ENCODE results near the gene ZNF783. TPM values are rescaled to one million over a fixed set of nuclear protein-coding genes. Genes with fewer than 3 reads are reported as not detected.
A peak's percentile ranks its signal among the peaks of the same experiment; 100 is the strongest.

Gene ZNF783
- total RNA-seq, 2 donors from 2014 or later = 10.6 to 10.8 TPM

DNA sequence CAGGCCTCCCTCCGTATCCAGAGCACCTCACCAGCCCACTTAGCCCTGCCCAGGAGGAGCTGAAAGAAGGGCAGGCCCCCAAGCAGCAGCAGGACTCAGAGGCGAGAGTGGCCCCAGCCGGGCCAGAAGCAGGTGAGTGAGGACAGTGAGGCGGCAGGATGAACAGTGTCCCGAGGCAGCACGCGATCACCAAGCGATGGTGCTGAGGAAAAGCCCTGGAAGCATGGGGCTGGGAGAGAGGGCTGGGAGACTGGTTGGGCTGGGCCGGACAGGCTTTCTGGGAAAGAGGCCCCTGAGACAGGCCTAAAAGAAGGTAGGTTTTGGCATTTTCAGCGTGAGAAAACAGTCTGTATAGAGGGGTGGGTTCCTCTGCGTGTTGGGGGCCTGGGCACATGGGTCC is 16.4 kb downstream of the ZNF783 start:
- no peak for ATAC-seq
- intact Hi-C loops (cut with DNase I, micrococcal nuclease) = no loop called here
- no peak for DNase-seq

DNA sequence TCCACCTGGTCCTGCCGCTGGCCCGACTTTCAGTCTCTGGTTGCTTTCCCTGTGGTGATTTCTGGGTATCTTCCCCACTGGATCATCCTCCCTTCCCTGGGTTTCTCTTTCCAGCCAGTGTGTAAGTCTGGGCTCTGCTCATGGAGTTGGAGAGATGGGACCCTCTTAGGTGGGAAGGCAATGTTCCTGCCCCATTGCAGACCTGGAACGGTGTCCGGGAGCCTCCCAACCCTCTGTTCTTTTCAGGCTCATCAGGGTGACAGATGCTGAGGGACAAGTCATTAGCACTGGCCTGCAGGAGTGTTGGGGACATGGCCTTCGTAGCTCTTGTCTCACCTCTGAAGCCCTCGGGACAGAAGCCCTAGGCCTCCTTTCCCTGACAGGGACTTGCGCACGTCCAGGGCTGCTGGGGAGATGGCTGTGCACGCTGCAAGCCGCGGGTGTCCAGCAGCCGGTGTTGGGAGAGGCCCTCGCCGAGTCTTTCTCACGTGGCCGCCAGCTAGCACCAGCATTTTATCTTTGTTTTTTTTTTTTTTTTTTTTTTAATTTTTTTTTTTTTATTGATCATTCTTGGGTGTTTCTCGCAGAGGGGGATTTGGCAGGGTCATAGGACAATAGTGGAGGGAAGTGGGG is 17.2 kb downstream of the ZNF783 start:
- DNase-seq (no peak), ATAC-seq (no peak)
- intact Hi-C loops (cut with DNase I, micrococcal nuclease) = no loop called here

DNA sequence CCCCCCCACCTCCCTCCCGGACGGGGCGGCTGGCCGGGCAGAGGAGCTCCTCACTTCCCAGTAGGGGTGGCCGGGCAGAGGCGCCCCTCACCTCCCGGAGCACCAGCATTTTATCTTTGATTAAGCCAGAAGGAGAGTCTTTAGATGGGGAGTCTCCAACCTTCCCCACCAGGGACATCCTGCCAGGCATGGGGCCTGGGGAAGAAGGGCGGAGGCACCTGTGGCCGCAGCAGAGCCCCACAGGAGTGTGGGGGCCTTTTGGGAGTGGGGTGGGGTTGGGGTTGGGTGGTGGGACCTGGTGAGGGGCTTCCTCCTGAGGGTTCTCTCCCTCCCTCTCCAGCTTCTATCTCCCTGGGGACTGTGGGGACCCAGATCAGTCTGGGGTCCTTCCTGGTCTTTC is 18.2 kb downstream of the ZNF783 start:
- intact Hi-C loops (cut with DNase I, micrococcal nuclease) = no loop called here
- DNase-seq = no peak
- ATAC-seq = no peak

DNA sequence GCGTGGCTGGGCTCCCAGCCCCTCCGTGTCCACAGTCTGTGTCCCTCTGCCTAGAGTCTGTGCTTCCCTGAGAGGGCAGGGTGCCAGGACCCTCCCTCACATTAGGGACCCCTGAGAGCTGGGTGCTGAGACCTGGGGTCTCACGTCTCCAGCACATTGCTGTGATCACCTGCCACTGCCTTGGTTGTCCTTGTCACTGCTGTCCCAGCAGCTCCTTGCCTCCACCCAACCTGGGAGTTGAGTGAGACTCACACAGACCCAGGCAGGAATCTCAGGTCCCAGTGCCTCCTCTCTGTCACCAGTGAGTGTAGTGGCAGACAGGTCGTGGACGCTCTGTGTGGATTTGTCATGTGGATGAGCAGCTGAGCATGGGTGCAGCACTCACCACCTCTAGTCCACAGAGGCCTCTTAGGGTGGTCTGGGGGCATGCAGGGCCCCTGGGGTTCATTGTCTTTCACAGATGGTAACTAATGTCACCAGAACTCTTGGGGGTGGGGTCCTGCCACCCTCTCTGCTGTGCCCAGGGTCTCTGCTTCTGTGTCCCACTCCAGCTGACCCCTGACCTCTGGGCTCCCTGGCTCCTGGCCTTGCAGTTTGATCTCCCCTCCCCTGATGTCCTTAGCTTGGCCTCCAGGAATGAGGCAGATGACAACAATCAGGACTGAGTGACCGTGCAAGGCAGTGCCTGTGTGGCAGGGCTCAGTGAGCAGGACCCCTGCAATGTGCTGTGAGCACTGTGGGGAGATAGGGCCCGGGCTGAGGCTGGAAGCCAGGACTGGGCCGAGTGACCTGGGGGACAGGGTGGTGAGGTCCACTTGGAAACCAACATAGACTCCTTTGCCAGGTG is 18.9 kb downstream of the ZNF783 start:
- ATAC-seq = no peak
- intact Hi-C loops (cut with DNase I, micrococcal nuclease) = no loop called here
- DNase-seq = no peak

DNA sequence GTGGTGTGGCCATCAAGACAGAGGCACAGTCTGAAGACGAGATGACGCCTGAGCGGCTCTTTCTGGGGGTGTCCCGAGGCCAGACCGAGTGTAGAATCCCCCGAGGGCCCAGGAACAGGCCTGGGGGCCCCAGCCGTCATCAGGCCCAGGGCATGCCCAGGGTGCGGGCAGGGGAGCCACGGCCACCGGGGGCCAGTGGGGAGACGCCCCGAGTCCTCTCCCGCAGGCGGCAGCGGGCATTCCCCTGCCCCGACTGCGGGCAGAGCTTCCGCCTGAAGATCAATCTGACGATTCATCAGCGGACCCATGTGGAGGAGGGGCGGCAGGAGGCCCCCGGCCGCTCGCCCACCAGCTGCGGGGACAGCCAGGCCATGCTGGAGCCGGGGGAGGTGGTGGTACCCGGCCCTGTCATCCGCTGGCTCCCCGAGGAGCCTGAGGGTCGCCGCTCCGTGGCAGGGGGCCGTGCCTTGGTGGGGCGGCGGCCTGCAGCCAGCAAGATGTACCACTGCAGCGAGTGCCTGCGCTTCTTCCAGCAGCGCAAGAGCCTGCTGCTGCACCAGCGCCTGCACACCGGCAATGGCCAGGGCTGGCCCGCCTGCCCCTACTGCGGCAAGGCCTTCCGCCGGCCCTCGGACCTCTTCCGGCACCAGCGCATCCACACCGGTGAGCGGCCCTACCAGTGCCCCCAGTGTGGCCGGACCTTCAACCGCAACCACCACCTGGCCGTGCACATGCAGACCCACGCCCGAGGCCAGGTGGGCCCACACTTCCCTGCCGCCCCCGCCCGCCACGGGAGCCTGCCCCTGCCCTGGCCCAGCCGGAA is 19.7 kb downstream of the ZNF783 start:
- DNase-seq (no peak), ATAC-seq (no peak)
- intact Hi-C loops (cut with DNase I, micrococcal nuclease) = no loop called here

DNA sequence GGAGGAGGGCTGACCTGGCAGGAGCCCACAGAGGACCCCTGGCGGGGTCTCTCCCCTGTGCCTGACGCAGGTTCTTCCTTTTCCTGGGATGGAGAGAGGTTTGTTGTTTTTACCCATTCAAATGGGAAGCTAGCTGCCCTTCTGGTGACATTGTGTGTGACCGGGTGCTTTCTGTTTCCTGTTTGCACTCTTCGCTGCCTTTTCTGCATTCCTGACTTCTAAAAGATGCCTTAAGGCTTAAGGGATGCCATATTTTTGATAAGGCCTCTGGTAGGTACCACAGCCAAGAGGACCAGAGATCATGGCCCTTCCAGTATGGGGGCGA is 20.3 kb downstream of the ZNF783 start:
- DNase-seq (no peak), ATAC-seq (no peak)
- intact Hi-C loops (cut with DNase I, micrococcal nuclease) = no loop called here

DNA sequence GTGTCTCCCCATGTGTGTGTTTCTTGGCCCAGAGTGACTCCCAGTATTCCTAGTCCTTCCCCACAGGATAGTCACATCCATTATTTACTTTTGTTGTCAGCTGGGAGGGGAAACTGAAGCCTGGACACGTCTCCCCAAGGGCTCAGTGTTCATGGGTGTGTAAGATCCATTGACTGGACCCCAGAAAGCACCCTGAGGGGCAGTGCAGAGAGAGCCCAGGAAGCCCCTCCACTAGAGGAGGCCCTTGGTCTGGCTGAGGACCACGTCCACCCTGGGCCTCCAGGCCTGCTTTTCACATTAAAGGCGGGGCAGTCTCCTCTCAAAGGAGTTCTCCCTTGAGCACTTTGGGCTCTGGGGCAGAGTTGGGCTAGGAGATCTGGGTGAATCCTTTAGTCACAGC is 21.3 kb downstream of the ZNF783 start:
- DNase-seq = no peak
- no peak for ATAC-seq
- intact Hi-C loops (cut with DNase I, micrococcal nuclease) = no loop called here

DNA sequence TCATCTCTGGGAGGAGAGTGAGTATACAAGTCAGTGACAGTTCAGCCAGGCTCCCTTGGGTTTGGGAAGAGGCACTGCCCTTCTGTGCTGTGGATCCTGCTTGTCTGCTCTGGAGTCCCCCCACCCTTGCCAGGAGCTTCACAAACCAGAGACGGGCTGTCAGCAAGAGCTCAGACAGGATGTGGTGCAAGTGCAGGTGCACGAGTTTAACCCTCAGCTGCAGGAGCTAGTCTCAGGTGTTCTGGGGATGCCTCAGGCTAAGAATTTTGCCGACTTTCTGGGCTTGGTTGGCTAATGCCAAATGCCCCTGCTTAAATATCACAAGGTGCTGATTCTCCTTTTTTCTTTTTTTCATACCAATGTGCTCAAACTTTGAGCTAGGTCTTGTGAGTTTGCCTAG is 22.3 kb downstream of the ZNF783 start:
- peak in 1 of 2 donors; percentile 22 for DNase-seq
- ATAC-seq = no peak
- intact Hi-C loops (cut with DNase I, micrococcal nuclease) = no loop called here

DNA sequence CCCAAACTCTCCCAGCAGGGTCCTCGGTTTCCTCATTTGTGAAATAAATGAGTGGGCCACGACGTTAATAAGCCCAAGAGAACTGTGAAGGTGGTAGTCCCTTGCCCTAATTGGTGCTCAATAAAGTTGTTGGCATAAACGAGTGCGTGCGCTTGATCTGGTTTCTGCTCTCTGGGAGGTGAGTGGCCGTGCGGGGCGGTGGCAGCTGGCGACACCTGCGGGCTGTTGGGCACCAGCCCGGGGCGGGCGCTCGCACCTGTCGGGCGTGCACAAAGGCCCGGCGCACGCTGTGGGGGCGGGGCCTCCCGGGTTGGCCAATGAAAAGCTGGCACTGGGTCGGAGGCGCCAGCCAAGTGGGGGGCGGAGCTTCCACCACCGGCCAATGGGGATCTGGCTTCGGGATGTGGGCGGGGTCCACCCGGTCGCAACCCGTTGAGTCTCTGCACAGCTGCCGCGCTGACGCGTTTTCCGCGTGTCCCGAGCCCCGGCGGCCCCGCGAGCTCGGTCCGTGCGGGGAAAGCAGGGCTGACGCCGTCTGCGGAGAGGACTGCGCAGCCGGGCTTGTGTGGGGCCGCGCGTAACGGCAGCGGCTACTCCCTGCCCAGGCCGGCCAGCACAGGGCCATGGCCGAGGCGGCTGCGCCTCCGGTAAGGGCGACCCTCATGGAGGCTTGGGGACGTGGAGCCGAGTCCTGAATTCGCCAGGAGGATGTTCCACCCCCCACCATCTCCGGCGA is 23.0 kb downstream of the ZNF783 start:
- ATAC-seq = peak; percentile 98
- intact Hi-C loops (cut with DNase I, micrococcal nuclease) = no loop called here
- peak; percentile 96 to 99 for DNase-seq

DNA sequence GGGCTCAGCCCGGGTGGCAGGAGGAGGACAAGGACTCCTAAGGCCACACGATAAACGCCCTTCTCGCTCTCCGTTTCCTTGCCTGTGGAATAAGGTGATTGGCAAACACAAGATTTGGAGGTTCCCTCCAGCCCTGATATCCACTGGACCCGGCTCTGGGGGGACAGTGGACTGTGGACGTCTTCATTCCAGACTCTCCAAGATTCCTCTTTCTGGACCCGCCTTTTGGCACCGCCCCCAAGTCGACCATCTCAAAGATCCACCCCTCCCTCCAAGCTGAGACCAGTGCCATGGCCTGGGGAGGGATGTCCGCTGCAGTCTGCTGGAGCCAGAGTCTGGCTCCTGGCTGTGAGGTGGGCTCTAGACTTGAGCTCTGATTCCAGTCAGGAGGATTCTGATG is 23.6 kb downstream of the ZNF783 start:
- peak in 1 of 2 donors; percentile 34 for DNase-seq
- intact Hi-C loops (cut with DNase I, micrococcal nuclease) = no loop called here

DNA sequence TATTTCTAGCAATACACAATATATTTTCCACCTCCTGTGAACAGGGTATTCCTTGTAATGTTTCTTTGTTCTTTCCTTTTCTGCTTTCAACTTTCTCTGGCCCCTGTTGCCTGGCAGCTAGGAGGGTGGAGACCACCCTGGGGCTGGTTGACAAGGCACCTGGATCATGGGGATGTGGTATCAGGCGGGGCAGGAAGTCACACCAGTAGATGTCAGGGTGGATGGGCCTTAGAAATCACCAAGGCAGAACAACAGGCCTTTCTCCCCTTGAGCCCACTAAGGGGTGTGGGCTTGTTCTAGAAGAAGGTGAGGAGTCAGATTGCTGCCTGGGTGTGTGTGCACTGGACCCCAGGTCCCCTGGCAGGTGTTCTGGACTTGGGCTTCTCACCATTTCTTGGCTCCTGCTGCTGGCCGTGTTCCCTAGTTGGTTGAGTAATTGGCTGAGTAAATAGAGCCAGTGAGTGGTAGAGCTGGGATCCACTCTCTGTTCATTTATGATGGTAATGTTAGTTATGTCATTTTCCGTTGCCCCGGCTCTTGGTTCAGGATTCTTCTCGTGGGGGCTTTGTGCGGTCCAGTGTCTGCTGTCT is 24.9 kb downstream of the ZNF783 start:
- intact Hi-C loops (cut with DNase I, micrococcal nuclease) = no loop called here
- no peak for DNase-seq
- ATAC-seq = no peak

More for the DNA sequence above, 23.6 kb downstream of the ZNF783 start:
- peak; percentile 20 for ATAC-seq

DNA sequence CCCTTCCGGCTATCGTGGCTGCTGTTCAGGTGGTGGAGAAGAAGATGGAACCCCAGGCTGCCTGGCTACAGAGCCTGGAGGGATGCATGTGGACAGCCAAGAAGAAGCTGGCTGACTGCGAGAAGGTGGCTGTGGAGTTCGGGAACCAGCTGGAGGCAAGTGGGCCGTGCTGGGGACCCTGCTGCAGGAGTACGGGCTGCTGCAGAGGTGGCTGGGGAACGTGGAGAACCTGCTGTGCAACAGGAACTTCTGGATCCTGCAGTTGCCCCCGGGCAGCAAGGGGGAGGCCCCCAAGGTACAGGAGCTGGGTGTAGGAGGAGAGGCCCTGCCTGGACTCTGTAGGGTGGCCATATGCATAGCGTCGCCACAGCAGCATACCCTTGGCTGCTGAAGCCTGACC is 25.6 kb downstream of the ZNF783 start:
- DNase-seq (no peak), ATAC-seq (no peak)
- intact Hi-C loops (cut with DNase I, micrococcal nuclease) = no loop called here

DNA sequence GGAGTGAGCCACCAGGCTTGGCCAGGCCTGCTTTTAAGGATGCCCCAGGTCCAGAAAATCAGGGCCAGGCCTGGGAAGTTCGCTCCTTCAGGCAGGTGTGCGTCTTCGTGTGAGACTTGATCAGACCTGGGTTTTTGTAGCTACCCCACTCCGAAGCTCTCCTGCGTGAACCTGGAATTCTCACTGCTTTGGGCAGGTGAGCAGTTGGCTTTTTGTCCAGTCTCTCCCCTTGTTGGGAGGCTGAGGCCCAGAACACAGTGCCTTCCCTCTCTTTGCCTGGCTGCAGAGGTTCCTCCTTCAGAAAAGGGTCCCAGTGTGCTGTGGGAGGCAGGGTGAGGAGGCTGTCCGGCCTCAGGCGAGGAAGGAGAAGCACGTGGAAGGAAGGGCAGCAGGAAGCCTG is 27.3 kb downstream of the ZNF783 start:
- DNase-seq (no peak), ATAC-seq (no peak)
- intact Hi-C loops (cut with DNase I, micrococcal nuclease) = no loop called here

DNA sequence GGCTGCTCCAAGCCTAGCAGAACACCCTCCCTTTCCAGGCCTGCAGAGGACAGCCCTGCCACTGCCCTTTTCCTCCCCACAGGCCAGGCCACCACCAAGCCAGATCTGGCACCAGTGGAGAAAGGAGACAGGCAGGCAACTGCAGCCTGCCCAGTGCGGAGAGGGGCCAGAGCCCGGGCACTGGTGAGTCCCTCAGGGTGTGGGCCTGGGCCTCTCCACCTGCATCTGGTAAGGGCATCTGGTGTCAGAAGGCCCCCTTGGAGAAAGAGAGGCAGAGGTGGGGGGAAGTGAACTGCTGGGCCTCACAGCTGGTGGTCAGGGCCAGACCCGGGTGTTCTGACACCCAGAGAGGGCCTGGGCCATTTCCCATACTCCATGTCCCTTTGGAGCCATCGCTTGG is 27.9 kb downstream of the ZNF783 start:
- ATAC-seq = no peak

DNA sequence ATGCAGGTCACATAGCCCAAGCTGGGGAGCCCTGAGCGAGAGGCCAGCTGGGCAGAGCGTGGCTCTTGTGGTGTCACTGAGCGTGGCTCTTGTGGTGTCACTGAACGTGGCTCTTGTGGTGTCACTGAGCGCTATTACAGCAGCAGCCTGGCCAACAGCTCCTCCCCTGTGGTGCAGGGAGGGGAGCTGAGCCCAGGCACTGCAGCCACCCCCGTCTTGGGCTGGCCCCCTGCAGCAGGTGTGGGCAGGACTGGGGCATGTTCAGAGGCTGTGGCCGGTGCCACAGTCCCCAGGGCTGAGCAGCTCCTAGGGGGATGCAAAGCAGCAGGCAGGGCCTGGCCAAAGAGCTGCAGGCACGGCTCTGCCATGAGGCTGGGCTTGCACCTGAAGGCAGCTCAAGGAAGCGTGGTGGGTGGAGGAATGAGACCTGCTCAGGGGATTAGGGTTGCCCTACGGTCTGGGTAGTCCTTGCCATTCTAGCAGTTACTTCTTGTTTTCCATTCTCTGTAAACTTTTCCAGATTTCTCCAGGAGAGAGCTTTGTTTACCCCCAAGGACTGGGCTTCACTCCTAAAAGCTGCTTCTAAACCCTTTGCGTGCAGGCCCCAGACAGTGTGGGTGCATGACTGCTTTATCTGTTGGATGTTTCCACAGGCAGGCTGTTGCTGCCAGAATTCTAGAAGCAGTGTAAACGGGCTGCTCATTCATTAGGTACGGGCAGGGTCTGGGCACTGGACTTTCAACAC is 29.2 kb downstream of the ZNF783 start:
- ATAC-seq (no peak), DNase-seq (no peak)
- intact Hi-C loops (cut with DNase I, micrococcal nuclease) = no loop called here

More for the DNA sequence above, 27.9 kb downstream of the ZNF783 start:
- intact Hi-C loops (cut with DNase I, micrococcal nuclease) = no loop called here
- no peak for DNase-seq

DNA sequence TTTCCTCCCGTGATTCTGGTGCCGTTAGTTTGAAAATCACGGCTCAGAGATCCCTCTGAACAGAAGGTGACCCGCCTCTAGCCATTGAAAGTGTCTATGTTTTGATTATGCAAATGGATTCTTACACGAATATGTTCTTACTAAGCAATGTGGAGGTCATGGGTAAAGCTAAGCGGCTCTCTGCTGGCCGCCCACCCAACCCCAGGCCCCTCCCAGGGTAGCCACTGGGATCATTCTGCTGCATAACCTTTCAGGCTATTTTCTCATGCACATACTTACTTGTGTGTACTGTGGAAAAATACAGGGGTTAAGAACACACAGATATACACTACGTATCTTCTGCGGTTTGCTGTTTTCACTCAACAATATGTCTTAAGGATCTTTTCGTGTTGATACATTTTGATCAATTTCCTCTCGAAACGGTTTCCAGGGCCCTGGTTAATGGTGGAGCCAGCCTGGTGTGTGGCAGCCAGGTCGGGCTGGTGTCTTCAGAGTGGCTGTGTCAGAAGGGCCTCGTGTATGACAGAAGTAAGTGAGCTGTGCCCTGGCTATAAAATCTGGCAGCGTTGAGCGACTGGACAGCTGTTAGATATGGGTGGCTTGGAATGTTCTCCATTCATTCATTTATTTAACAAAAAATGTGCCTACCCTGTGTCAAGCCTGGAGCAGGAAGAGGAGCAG is 29.9 kb downstream of the ZNF783 start:
- DNase-seq (no peak), ATAC-seq (no peak)
- intact Hi-C loops (cut with DNase I, micrococcal nuclease) = no loop called here

DNA sequence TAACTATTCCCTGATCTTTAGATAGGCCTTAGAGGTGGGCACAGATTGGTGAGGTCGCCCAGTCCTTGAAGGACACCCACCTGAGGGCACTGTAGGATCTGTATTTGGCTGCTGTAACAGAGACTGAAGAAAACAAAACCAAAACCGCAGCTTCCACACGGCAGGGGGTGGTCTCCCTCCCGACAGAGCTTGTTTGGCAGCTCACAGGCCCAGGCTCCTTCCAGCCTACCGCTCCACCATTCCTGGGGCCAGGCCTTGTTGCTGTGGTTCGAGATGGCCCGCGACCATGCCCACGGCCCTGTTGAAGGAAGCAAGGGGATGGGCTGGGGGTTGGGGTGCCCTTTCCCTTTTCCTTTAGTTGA is 30.4 kb downstream of the ZNF783 start:
- no peak for DNase-seq
- ATAC-seq = no peak
- intact Hi-C loops (cut with DNase I, micrococcal nuclease) = no loop called here

DNA sequence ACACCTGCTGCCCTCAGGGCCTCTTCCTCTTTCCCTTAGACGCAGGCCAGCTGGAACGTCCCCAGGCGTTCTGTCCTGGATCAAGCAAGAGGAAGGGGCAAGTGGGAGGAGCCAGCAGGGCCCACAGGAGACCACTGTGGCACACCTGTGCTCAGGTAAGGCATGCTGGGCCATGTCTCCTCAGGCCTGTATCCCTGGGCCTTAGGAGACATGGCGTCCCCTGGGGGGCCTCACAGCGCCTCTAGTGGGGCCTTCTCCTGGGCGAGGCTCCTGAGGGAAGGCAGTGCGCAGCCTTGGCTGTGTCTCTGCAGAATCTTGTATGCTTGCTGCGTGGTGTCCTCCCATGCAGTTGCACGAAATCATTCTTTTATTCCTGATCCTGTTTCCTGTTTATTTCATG is 31.3 kb downstream of the ZNF783 start:
- no peak for DNase-seq
- ATAC-seq = no peak
- intact Hi-C loops (cut with DNase I, micrococcal nuclease) = no loop called here

Data from left colon (tissue), 2 donors.